GM12873 (cell line): ENCODE data around the gene FAM76B.

Experiments
- CTCF ChIP-seq: IDR thresholded peaks from 2 replicates; pipeline ENCODE4 v1.5.1; 2012; ENCODE audit warnings: low read depth, mild to moderate bottlenecking, moderate library complexity, low read length, control low read depth; ENCODE audit not compliant: insufficient read depth; ENCODE audit errors: missing control alignments

Gene FAM76B

GRCh38 chr11:95768521-95768920 lies 21.1 kb downstream of the FAM76B start:
- TF ChIP-seq CTCF, result no peak

GRCh38 chr11:95767498-95767897 lies 22.1 kb downstream of the FAM76B start:
- no peak for TF ChIP-seq CTCF

GRCh38 chr11:95766701-95767100 lies 22.9 kb downstream of the FAM76B start:
- no peak for TF ChIP-seq CTCF

- TF ChIP-seq CTCF, result peak; percentile 52
Observed at GRCh38 chr11:95764267-95764898, 25.2 kb downstream of the FAM76B start.

GRCh38 chr11:95762534-95762933 lies 27.0 kb downstream of the FAM76B start:
- TF ChIP-seq CTCF, result no peak

- TF ChIP-seq CTCF, result no peak
Observed at GRCh38 chr11:95760941-95761340, 28.6 kb downstream of the FAM76B start.

- TF ChIP-seq CTCF, result no peak
Observed at GRCh38 chr11:95751515-95751914, 38.1 kb downstream of the FAM76B start.

- no peak for TF ChIP-seq CTCF
Observed at GRCh38 chr11:95750101-95750500, 39.5 kb downstream of the FAM76B start.
